GM23338 (cell line): ENCODE data around the gene CATSPER3. TPM values are rescaled to one million over a fixed set of nuclear protein-coding genes. Genes with fewer than 3 reads are reported as not detected.

Source experiments
- ATAC-seq: fragments of 200-7000 bp; cut with Tn5 transposase; 3 replicates; pipeline ENCODE4 v1.9.1; 2020
- DNase-seq: peaks from one replicate; pipeline ENCODE4 v3.0.0-alpha.2; 2015; ENCODE audit warnings: low spot score
- H2AFZ ChIP-seq: fragments of 200-600 bp; sonication (generic); 2 replicates; pipeline ENCODE4 v1.8.0; 2016; ENCODE audit warnings: antibody characterized with exemption, mild to moderate bottlenecking, moderate library complexity
- H3F3A ChIP-seq: fragments of 200-600 bp; sonication (generic); replicated peaks from 2 replicates; pipeline ENCODE4 v1.8.0; 2017; ENCODE audit warnings: antibody characterized with exemption, mixed run types, low read depth
- H3K27ac ChIP-seq: fragments of 200-600 bp; sonication (generic); 2 replicates; pipeline ENCODE4 v1.6.1; 2016; ENCODE audit warnings: low read depth
- H3K27me3 ChIP-seq: fragments of 200-600 bp; sonication (generic); 2 replicates; pipeline ENCODE4 v1.8.0; 2016; ENCODE audit warnings: mild to moderate bottlenecking, mixed run types, moderate library complexity; ENCODE audit not compliant: insufficient read depth
- H3K36me3 ChIP-seq: fragments of 200-600 bp; sonication (generic); 2 replicates; pipeline ENCODE4 v1.8.0; 2016; ENCODE audit warnings: mild to moderate bottlenecking; ENCODE audit not compliant: insufficient read depth
- H3K4me1 ChIP-seq: fragments of 200-600 bp; sonication (generic); 2 replicates; pipeline ENCODE4 v1.8.0; 2016; ENCODE audit warnings: mild to moderate bottlenecking, moderate library complexity; ENCODE audit not compliant: insufficient read depth
- H3K4me2 ChIP-seq: fragments of 200-600 bp; sonication (generic); 2 replicates; pipeline ENCODE4 v1.7.1; 2017; ENCODE audit warnings: mixed run types
- H3K4me3 ChIP-seq: fragments of 200-600 bp; sonication (generic); 2 replicates; pipeline ENCODE4 v1.6.1; 2016; ENCODE audit warnings: mixed run types
- H3K79me2 ChIP-seq: fragments of 200-600 bp; sonication (generic); replicated peaks from 2 replicates; pipeline ENCODE4 v1.8.0; 2017; ENCODE audit warnings: mild to moderate bottlenecking; ENCODE audit not compliant: insufficient read depth
- H3K9me2 ChIP-seq: fragments of 200-600 bp; sonication (generic); 2 replicates; pipeline ENCODE4 v1.8.0; 2017; ENCODE audit not compliant: insufficient read depth
- H4K20me1 ChIP-seq: fragments of 200-600 bp; sonication (generic); replicated peaks from 2 replicates; pipeline ENCODE4 v1.8.0; 2017; ENCODE audit warnings: mild to moderate bottlenecking; ENCODE audit not compliant: insufficient read depth
- H3K27ac Mint-ChIP-seq: 2 replicates; pipeline ENCODE4 v1.8.0; 2020; ENCODE audit warnings: inconsistent platforms, mild to moderate bottlenecking, moderate library complexity, mixed read lengths
- H3K27me3 Mint-ChIP-seq: 3 replicates; pipeline ENCODE4 v1.8.0; 2022; ENCODE audit warnings: low read depth, mild to moderate bottlenecking, moderate library complexity, mixed read lengths, inconsistent platforms; ENCODE audit not compliant: insufficient read depth, poor library complexity
- H3K36me3 Mint-ChIP-seq: 3 replicates; pipeline ENCODE4 v1.8.0; 2021; ENCODE audit warnings: low read depth, mild to moderate bottlenecking, inconsistent platforms, moderate library complexity, mixed read lengths
- H3K4me1 Mint-ChIP-seq: 3 replicates; pipeline ENCODE4 v1.8.0; 2020; ENCODE audit warnings: mild to moderate bottlenecking, inconsistent platforms, mixed read lengths
- H3K4me3 Mint-ChIP-seq: 3 replicates; pipeline ENCODE4 v1.8.0; 2021; ENCODE audit warnings: moderate library complexity, mild to moderate bottlenecking, inconsistent platforms, mixed read lengths
- H3K9me3 Mint-ChIP-seq: 3 replicates; pipeline ENCODE4 v1.8.0; 2020; ENCODE audit warnings: moderate library complexity, mild to moderate bottlenecking, inconsistent platforms, mixed read lengths
- STAT1 ChIP-seq: IDR thresholded peaks from one replicate; pipeline ENCODE4 v1.6.1; 2016; ENCODE audit warnings: antibody characterized with exemption; ENCODE audit not compliant: unreplicated experiment
- ZNF462 ChIP-seq: fragments of 250-450 bp; sonication (Bioruptor Pico); IDR thresholded peaks from 2 replicates; pipeline ENCODE4 v1.5.0; 2020; ENCODE audit warnings: mild to moderate bottlenecking, moderate library complexity
- long read RNA-seq: library from polyadenylated mRNA; unstranded; transcript quantifications from one replicate; pipeline ENCODE4 v2.0.0, GENCODE V29; 2020; ENCODE audit not compliant: unreplicated experiment
- polyA plus RNA-seq: library from polyadenylated mRNA; unstranded; fragments of >200 nt; fragmentation: Nextera tagmentation; extraction: Ambion mirVana; gene quantifications from 2 replicates; pipeline ENCODE4 v1.2.1, GENCODE V29; 2016
- total RNA-seq: library from RNA; depleted of rRNA; stranded (reverse); fragments of >200 nt; shearing (Covaris generic); gene quantifications from 2 replicates; pipeline ENCODE4 v1.2.3, GENCODE V29; 2014; rRNA removed

CATSPER3 gene
- total RNA-seq (0.74 TPM in 1 of 2 replicates, not detected in the other), polyA plus RNA-seq (0.19 and 0.37 TPM in 2 replicates)
- long read RNA-seq = 0 reads

- no peak within 1 kb of the TSS for H2AFZ ChIP-seq
Measured at GRCh38 chr5:134967607-134968006, at the start of gene CATSPER3. Gene CATSPER3 (plus strand): TSS chr5:134967907. CDS start chr5:134967992, 85 bp downstream.

More at GRCh38 chr5:134967607-134968006, at the start of gene CATSPER3:
- Histone ChIP-seq H3K27ac (no peak within 1 kb of the TSS; the same call in 1 of the 2 replicates), H3K27me3 (no peaks in the 10 kb centered on the region), H3K4me2 (no peak within 1 kb of the TSS), H3K4me3 (no peak within 1 kb of the TSS), H3K9me2 (no peaks in the 10 kb centered on the region), H3K4me1 (no peaks in the 10 kb centered on the region), H3K36me3 (no peaks in the 10 kb centered on the region), H3K79me2 (no peaks in the 10 kb centered on the region), H3F3A (0 out of 2 replicates have a peak, but pooled peaks cover 3% of the 10 kb centered on the region), H4K20me1 (no peaks in the 10 kb centered on the region; the same call in 1 of the 2 replicates)
- ATAC-seq (no peak), DNase-seq (no peak)
- H3K27ac Mint-ChIP-seq = no peak within 1 kb of the TSS
- H3K4me3 Mint-ChIP-seq = no peak within 1 kb of the TSS
- TF ChIP-seq STAT1 (no peak), ZNF462 (CRISPR knock-in tag) (no peak)
- no peaks in the 10 kb centered on the region for H3K4me1 Mint-ChIP-seq
- H3K9me3 Mint-ChIP-seq = no peaks in the 10 kb centered on the region
- peaks cover 4% of the 10 kb centered on the region for H3K27me3 Mint-ChIP-seq
- no peaks in the 10 kb centered on the region for H3K36me3 Mint-ChIP-seq
